Prostate gland (tissue), 2 donors: ENCODE results near the gene P2RY13. TPM values are rescaled to one million over a fixed set of nuclear protein-coding genes. Genes with fewer than 3 reads are reported as not detected.

Experiments used
- DNase-seq: peaks from one replicate; pipeline ENCODE4 v3.0.0-alpha.2; 2019; ENCODE audit warnings: low spot score
- H3K27ac ChIP-seq, 2 donors: fragments of 200-600 bp; sonication (generic); 2 replicates each; pipeline ENCODE4 v1.5.1; 2017 to 2019
- H3K27me3 ChIP-seq: fragments of 200-600 bp; sonication (generic); replicated peaks from 2 replicates; pipeline ENCODE4 v1.5.1; 2019; ENCODE audit not compliant: insufficient read depth
- H3K36me3 ChIP-seq, 2 donors: fragments of 200-600 bp; sonication (generic); 1 replicate in 1 of 2; 2 replicates in 1 of 2; pipeline versions ENCODE4 v1.5.1 to v1.8.1; 2017 to 2019
- H3K4me1 ChIP-seq: fragments of 200-600 bp; sonication (generic); replicated peaks from 2 replicates; pipeline ENCODE4 v1.5.1; 2019
- H3K4me3 ChIP-seq, 2 donors: fragments of 200-600 bp; sonication (generic); 2 replicates each; pipeline ENCODE4 v1.5.1; 2017 to 2019
- H3K9me3 ChIP-seq: fragments of 200-600 bp; sonication (generic); 2 replicates; pipeline ENCODE4 v1.5.1; 2017
- CTCF ChIP-seq, 4 experiments: fragments of 200-600 bp in 2 of 4; fragments of 450-650 bp in 2 of 4; sonication (generic) in 2 of 4; IDR thresholded peaks; 1 replicate in 3 of 4; 2 replicates in 1 of 4; pipeline ENCODE4 v1.5.1; 2016 to 2019; ENCODE audit warnings: antibody characterized with exemption in 4 of 4, mild to moderate bottlenecking in 2 of 4, moderate library complexity in 2 of 4
- POLR2A ChIP-seq: fragments of 450-650 bp; IDR thresholded peaks from one replicate; pipeline ENCODE4 v1.6.1; 2016; ENCODE audit warnings: antibody characterized with exemption, mild to moderate bottlenecking
- POLR2AphosphoS5 ChIP-seq: sonication (generic); formaldehyde crosslinking; IDR thresholded peaks from one replicate; pipeline ENCODE4 v1.6.1; 2017; ENCODE audit warnings: antibody characterized with exemption
- WGBS: methylation state at CpG from one replicate; pipeline ENCODE4 v1.1.5; 2018; 5-methylcytosine and 5-hydroxymethylcytosine counted together
- intact Hi-C: fragments of 100-400 bp; cut with DNase I; formaldehyde crosslinking; loops from one replicate; pipeline ENCODE4 v1.14.2; 2022
- total RNA-seq, 2 donors: library from RNA; depleted of rRNA; stranded (reverse); fragments of >200 nt; gene quantifications; one replicate each; pipeline ENCODE4 v1.1.0, GENCODE V29; 2016

The P2RY13 gene
- total RNA-seq, 2 donors from 2014 or later = 0.28 to 0.73 TPM

GRCh38 chr3:151322511-151322910 is 6.8 kb downstream of the P2RY13 start:
- H3K27me3 ChIP-seq = no peaks in the 10 kb centered on the region
- no peaks in the 10 kb centered on the region for H3K9me3 ChIP-seq
- no peaks in the 10 kb centered on the region for H3K36me3 ChIP-seq
- intact Hi-C loops = no loop called here
- H3K27ac ChIP-seq = no peak overlapping the region
- 90% methylated on average over 1 of the region's 1 CpG for WGBS
- no peaks in the 10 kb centered on the region for H3K4me1 ChIP-seq
- no peak for DNase-seq
- TF ChIP-seq CTCF (IDR thresholded peaks at IDR 0.05) (no peak), POLR2AphosphoS5 (no peak), POLR2A (no peak)
- no peak overlapping the region for H3K4me3 ChIP-seq

- WGBS = 33% methylated on average over 1 of the region's 1 CpG
- intact Hi-C loops = no loop called here
Observed at GRCh38 chr3:151321526-151321925, 7.8 kb downstream of the P2RY13 start.

GRCh38 chr3:151320131-151320530 is 9.2 kb downstream of the P2RY13 start:
- 57% methylated on average over 2 of the region's 2 CpGs for WGBS

More at GRCh38 chr3:151321526-151321925, 7.8 kb downstream of the P2RY13 start:
- no peaks in the 10 kb centered on the region for H3K9me3 ChIP-seq
- H3K4me3 ChIP-seq = no peak overlapping the region
- no peak for TF ChIP-seq CTCF (IDR thresholded peaks at IDR 0.05)
- TF ChIP-seq POLR2AphosphoS5 = no peak
- no peak for TF ChIP-seq POLR2A
- DNase-seq = no peak
- no peaks in the 10 kb centered on the region for H3K27me3 ChIP-seq
- H3K36me3 ChIP-seq = no peaks in the 10 kb centered on the region
- no peak overlapping the region for H3K27ac ChIP-seq
- H3K4me1 ChIP-seq = no peaks in the 10 kb centered on the region

GRCh38 chr3:151319628-151320027 is 9.7 kb downstream of the P2RY13 start:
- Histone ChIP-seq H3K4me1 (no peaks in the 10 kb centered on the region), H3K9me3 (no peaks in the 10 kb centered on the region), H3K36me3 (no peaks in the 10 kb centered on the region), H3K4me3 (no peak overlapping the region), H3K27me3 (no peaks in the 10 kb centered on the region), H3K27ac (peak overlapping the region in 1 of 2 donors; percentile 5)
- intact Hi-C loops = no loop called here
- TF ChIP-seq POLR2AphosphoS5 = no peak
- no peak for TF ChIP-seq POLR2A
- no peak for TF ChIP-seq CTCF (IDR thresholded peaks at IDR 0.05)
- WGBS = 58% methylated on average over 4 of the region's 4 CpGs
- DNase-seq = no peak

More at GRCh38 chr3:151320131-151320530, 9.2 kb downstream of the P2RY13 start:
- H3K4me1 ChIP-seq = no peaks in the 10 kb centered on the region
- no peaks in the 10 kb centered on the region for H3K9me3 ChIP-seq
- TF ChIP-seq POLR2AphosphoS5 = no peak
- no peaks in the 10 kb centered on the region for H3K27me3 ChIP-seq
- intact Hi-C loops = no loop called here
- DNase-seq = no peak
- no peak overlapping the region for H3K27ac ChIP-seq
- H3K4me3 ChIP-seq = no peak overlapping the region
- no peaks in the 10 kb centered on the region for H3K36me3 ChIP-seq

GRCh38 chr3:151318991-151319390 is 10.4 kb downstream of the P2RY13 start:
- H3K9me3 ChIP-seq = no peaks in the 10 kb centered on the region
- H3K4me3 ChIP-seq = no peak overlapping the region
- no peaks in the 10 kb centered on the region for H3K27me3 ChIP-seq
- H3K4me1 ChIP-seq = no peaks in the 10 kb centered on the region
- WGBS = 43% methylated on average over 7 of the region's 7 CpGs
- H3K36me3 ChIP-seq = no peaks in the 10 kb centered on the region
- peak; percentile 42 for DNase-seq
- H3K27ac ChIP-seq = peak overlapping the region in 1 of 2 donors; percentile 10
- no peak for TF ChIP-seq POLR2A
- peak; percentile 45 for TF ChIP-seq POLR2AphosphoS5
- intact Hi-C loops = no loop called here

GRCh38 chr3:151318313-151318712 is 11.0 kb downstream of the P2RY13 start:
- TF ChIP-seq CTCF (IDR thresholded peaks at IDR 0.05) = no peak
- TF ChIP-seq POLR2AphosphoS5 = no peak
- no peak for TF ChIP-seq POLR2A
- H3K27ac ChIP-seq = no peak overlapping the region
- DNase-seq = no peak
- H3K4me3 ChIP-seq = no peak overlapping the region
- intact Hi-C loops = no loop called here
- no peaks in the 10 kb centered on the region for H3K27me3 ChIP-seq
- no peaks in the 10 kb centered on the region for H3K4me1 ChIP-seq
- H3K36me3 ChIP-seq = no peaks in the 10 kb centered on the region
- no peaks in the 10 kb centered on the region for H3K9me3 ChIP-seq
